ENCODE results near the gene SLC35D1.

DNA sequence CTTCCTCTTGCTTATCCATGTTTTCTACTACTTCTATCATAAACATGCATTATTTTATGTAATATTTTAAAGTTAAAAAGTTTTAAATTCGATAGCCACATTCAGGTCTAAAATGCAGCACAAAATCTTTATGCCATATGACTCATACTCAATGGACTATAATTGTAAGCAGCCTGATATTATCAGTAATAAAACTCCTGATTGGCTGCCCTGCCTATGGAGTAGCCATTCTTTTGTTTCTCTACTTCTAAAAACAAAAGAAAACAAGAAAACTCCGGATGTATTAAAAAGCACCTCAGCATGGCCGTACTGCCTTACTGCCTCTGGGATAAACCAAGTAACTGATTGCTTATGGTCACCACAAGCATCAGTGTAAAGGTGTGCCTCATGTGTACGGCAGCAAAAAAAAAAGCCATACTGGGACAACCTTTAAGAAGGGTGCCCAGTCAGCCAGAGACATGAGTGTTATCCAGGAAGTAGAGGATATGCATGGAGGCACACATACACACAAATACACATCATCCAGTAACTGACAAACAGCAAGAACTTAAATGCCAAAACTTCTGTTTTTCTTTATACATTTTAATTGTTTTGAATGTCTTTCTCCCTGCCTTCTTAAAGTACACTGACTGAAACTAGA, 9.2 kb downstream of the SLC35D1 start:
- TF ChIP-seq, protein P1, sequence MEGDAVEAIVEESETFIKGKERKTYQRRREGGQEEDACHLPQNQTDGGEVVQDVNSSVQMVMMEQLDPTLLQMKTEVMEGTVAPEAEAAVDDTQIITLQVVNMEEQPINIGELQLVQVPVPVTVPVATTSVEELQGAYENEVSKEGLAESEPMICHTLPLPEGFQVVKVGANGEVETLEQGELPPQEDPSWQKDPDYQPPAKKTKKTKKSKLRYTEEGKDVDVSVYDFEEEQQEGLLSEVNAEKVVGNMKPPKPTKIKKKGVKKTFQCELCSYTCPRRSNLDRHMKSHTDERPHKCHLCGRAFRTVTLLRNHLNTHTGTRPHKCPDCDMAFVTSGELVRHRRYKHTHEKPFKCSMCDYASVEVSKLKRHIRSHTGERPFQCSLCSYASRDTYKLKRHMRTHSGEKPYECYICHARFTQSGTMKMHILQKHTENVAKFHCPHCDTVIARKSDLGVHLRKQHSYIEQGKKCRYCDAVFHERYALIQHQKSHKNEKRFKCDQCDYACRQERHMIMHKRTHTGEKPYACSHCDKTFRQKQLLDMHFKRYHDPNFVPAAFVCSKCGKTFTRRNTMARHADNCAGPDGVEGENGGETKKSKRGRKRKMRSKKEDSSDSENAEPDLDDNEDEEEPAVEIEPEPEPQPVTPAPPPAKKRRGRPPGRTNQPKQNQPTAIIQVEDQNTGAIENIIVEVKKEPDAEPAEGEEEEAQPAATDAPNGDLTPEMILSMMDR (conservative IDR thresholded peaks at IDR 0.05; ENCODE audit: low read length): no peak
- no peak for TF ChIP-seq EZH2phosphoT487 (IDR thresholded peaks at IDR 0.05; ENCODE audit: borderline replicate concordance)

Measured in Loucy (cell line).